Natural killer cell (primary cell): Measurements from ENCODE around the gene RPS27L. TPM values are rescaled to one million over a fixed set of nuclear protein-coding genes. Genes with fewer than 3 reads are reported as not detected.

Experiments
- ATAC-seq, 3 donors: fragments of 150-1000 bp in 2 of 3; fragments of 200-7000 bp in 1 of 3; cut with Tn5 transposase; 1 replicate in 1 of 3; 2 replicates in 2 of 3; pipeline ENCODE4 v1.10.0; 2021; ENCODE audit warnings: mild to moderate bottlenecking in 2 of 3, moderate library complexity in 2 of 3
- DNase-seq, 2 donors: peaks; one replicate each; pipeline versions ENCODE4 v3.0.0 to v3.0.0-alpha.2; 2013 to 2021; ENCODE audit warnings: mixed read lengths in 1 of 2
- H3K27ac ChIP-seq: one replicate; pipeline ENCODE4 v1.5.1; 2013; ENCODE audit warnings: mild to moderate bottlenecking, low read length
- H3K27me3 ChIP-seq: one replicate; pipeline ENCODE4 v1.6.1; 2013; ENCODE audit warnings: low read length; ENCODE audit not compliant: control insufficient read depth, insufficient read depth
- H3K36me3 ChIP-seq: one replicate; pipeline ENCODE4 v1.6.1; 2013; ENCODE audit warnings: low read length; ENCODE audit not compliant: control insufficient read depth, insufficient read depth
- H3K4me1 ChIP-seq: one replicate; pipeline ENCODE4 v1.6.1; 2013; ENCODE audit warnings: low read length; ENCODE audit not compliant: control insufficient read depth, insufficient read depth
- H3K4me3 ChIP-seq: one replicate; pipeline ENCODE4 v1.5.1; 2013; ENCODE audit warnings: low read length
- H3K9me3 ChIP-seq: one replicate; pipeline ENCODE4 v1.6.1; 2013; ENCODE audit warnings: low read length; ENCODE audit not compliant: control insufficient read depth, insufficient read depth
- H3K27ac Mint-ChIP-seq, 2 donors: one replicate each; pipeline ENCODE4 v1.8.0; 2022; ENCODE audit warnings: mild to moderate bottlenecking in 2 of 2, mixed read lengths in 2 of 2, moderate library complexity in 1 of 2
- H3K27me3 Mint-ChIP-seq, 2 donors: one replicate each; pipeline ENCODE4 v1.8.0; 2022; ENCODE audit warnings: low read depth in 2 of 2, mixed read lengths in 2 of 2
- H3K36me3 Mint-ChIP-seq: one replicate; pipeline ENCODE4 v1.8.0; 2022; ENCODE audit warnings: mixed read lengths
- H3K4me1 Mint-ChIP-seq, 2 donors: one replicate each; pipeline ENCODE4 v1.8.0; 2022; ENCODE audit warnings: mixed read lengths in 2 of 2
- H3K4me3 Mint-ChIP-seq: one replicate; pipeline ENCODE4 v1.8.0; 2022; ENCODE audit warnings: mild to moderate bottlenecking, moderate library complexity, mixed read lengths
- H3K9me3 Mint-ChIP-seq, 2 donors: one replicate each; pipeline ENCODE4 v1.8.0; 2022; ENCODE audit warnings: mixed read lengths in 2 of 2
- WGBS: methylation state at CpG from one replicate; pipeline ENCODE4 v1.1.7; 2013; ENCODE audit warnings: missing lambda C conversion rate; ENCODE audit not compliant: insufficient coverage; 5-methylcytosine and 5-hydroxymethylcytosine counted together
- intact Hi-C: fragments of 100-400 bp; cut with micrococcal nuclease; formaldehyde crosslinking; loops from one replicate; pipeline ENCODE4 v1.14.2; 2022
- total RNA-seq, 4 donors: library from RNA; stranded (reverse); fragments of 120-200 nt in 1 of 4; gene quantifications; one replicate each; pipeline versions ENCODE4 v1.2.3 to v1.2.4, GENCODE V29; 2013 to 2022
- TF ChIP-seq, protein P1 (sequence below): fragments of 200-600 bp; IDR thresholded peaks from one replicate; pipeline ENCODE4 v1.8.0; 2022; ENCODE audit warnings: antibody characterized with exemption

RPS27L gene
- total RNA-seq, 3 donors from 2014 or later (not counting 1 experiment from before 2014, with no cell fraction given): 50.4 to 63.3 (median 52.2) TPM

DNA sequence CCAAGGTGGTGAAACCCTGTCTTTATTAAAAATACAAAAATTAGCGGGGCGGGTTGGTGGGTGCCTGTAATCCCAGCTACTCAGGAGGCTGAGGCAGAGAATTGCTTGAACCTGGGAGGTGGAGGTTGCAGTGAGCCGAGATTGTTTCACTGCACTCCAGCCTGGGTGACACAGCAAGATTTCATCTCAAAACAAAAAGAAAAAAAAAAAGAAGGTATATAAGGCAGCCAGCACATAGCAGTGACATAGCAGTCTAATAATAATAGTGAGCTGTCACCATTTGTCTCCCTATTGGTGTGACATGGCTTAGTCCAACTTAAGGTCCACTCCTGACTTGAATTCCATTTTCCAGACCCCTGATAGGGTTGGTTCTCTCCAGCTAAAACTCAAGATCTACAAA lies 44.4 kb downstream of the RPS27L start:
- H3K27ac ChIP-seq: no peak overlapping the region
- H3K4me3 ChIP-seq: no peak overlapping the region
- 86% methylated on average over 3 of the region's 3 CpGs for WGBS
- DNase-seq: no peak
- H3K4me3 Mint-ChIP-seq: no peak overlapping the region
- ATAC-seq: no peak
- H3K4me1 Mint-ChIP-seq: no peaks in the 10 kb centered on the region
- H3K27me3 Mint-ChIP-seq: peaks cover 7 to 11% of the 10 kb centered on the region in 2 donors
- H3K9me3 Mint-ChIP-seq: no peaks in the 10 kb centered on the region
- intact Hi-C loops: no loop called here
- TF ChIP-seq, protein P1, sequence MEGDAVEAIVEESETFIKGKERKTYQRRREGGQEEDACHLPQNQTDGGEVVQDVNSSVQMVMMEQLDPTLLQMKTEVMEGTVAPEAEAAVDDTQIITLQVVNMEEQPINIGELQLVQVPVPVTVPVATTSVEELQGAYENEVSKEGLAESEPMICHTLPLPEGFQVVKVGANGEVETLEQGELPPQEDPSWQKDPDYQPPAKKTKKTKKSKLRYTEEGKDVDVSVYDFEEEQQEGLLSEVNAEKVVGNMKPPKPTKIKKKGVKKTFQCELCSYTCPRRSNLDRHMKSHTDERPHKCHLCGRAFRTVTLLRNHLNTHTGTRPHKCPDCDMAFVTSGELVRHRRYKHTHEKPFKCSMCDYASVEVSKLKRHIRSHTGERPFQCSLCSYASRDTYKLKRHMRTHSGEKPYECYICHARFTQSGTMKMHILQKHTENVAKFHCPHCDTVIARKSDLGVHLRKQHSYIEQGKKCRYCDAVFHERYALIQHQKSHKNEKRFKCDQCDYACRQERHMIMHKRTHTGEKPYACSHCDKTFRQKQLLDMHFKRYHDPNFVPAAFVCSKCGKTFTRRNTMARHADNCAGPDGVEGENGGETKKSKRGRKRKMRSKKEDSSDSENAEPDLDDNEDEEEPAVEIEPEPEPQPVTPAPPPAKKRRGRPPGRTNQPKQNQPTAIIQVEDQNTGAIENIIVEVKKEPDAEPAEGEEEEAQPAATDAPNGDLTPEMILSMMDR: no peak
- H3K27me3 ChIP-seq: no peaks in the 10 kb centered on the region
- H3K36me3 ChIP-seq: no peaks in the 10 kb centered on the region
- H3K27ac Mint-ChIP-seq: no peak overlapping the region
- H3K4me1 ChIP-seq: no peaks in the 10 kb centered on the region
- H3K9me3 ChIP-seq: no peaks in the 10 kb centered on the region
- no peaks in the 10 kb centered on the region for H3K36me3 Mint-ChIP-seq

DNA sequence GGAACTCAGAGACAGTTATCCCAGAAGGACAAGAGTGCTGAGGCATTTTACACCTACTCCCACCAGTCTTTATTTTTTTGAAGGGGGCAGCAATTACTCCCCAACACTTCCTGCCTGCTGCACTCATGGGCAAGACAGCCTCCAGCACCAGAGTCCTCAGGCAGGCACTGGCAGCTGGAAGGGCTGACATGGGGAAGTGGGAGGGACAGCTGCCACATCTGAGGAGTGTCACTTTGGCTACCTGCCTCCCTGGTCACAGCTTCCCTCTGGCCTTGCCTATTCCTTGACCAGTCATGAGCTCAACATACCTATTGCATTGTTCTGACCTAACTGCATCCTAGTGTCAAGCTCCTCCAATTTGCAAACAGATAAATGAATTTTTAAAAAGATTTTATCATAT lies 45.8 kb downstream of the RPS27L start:
- Histone ChIP-seq H3K36me3 (no peaks in the 10 kb centered on the region), H3K4me1 (no peaks in the 10 kb centered on the region), H3K4me3 (no peak overlapping the region), H3K9me3 (no peaks in the 10 kb centered on the region), H3K27me3 (no peaks in the 10 kb centered on the region), H3K27ac (no peak overlapping the region)
- Mint-ChIP-seq H3K4me1 (no peaks in the 10 kb centered on the region), H3K9me3 (no peaks in the 10 kb centered on the region), H3K36me3 (no peaks in the 10 kb centered on the region), H3K4me3 (no peak overlapping the region), H3K27me3 (peaks cover 7 to 11% of the 10 kb centered on the region in 2 donors), H3K27ac (no peak overlapping the region)
- intact Hi-C loops: no loop called here
- DNase-seq (no peak), ATAC-seq (no peak)
- TF ChIP-seq, protein P1: no peak

DNA sequence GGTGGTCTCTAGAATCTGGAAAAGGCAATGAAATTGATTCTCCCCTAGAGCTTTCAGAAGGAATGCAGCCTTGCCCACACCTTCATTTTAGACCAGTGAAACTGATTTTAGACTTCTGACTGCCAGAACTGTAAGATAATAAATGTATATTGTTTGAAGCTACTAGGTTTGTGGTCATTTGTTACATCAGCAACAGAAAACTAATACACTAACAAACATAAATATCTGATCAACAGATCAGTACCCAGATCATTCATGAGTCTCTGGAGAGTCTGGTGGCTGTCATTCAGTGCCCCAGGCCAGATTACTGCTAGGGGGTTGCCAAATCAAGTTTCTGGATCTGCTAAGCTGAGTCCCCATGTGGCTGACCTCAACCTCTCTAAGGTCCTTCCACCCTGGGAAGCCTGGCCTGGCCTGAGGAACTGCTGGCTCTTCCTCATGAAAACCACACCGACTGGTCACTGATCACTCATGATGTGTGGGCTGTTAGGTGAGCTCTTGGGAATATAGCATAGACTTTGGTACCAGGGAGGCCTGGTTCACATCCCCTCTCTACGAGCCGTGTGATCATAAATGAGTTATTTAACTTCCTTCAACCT lies 46.8 kb downstream of the RPS27L start:
- DNase-seq (no peak), ATAC-seq (no peak)
- Histone ChIP-seq H3K4me3 (no peak overlapping the region), H3K4me1 (no peaks in the 10 kb centered on the region), H3K27me3 (no peaks in the 10 kb centered on the region), H3K36me3 (no peaks in the 10 kb centered on the region), H3K27ac (no peak overlapping the region), H3K9me3 (no peaks in the 10 kb centered on the region)
- 90% methylated on average over 1 of the region's 3 CpGs for WGBS
- intact Hi-C loops: no loop called here
- no peaks in the 10 kb centered on the region for H3K36me3 Mint-ChIP-seq
- no peak overlapping the region for H3K27ac Mint-ChIP-seq
- no peak overlapping the region for H3K4me3 Mint-ChIP-seq
- TF ChIP-seq, protein P1: no peak
- H3K4me1 Mint-ChIP-seq: no peaks in the 10 kb centered on the region
- H3K9me3 Mint-ChIP-seq: no peaks in the 10 kb centered on the region
- H3K27me3 Mint-ChIP-seq: peaks cover 10 to 11% of the 10 kb centered on the region in 2 donors

DNA sequence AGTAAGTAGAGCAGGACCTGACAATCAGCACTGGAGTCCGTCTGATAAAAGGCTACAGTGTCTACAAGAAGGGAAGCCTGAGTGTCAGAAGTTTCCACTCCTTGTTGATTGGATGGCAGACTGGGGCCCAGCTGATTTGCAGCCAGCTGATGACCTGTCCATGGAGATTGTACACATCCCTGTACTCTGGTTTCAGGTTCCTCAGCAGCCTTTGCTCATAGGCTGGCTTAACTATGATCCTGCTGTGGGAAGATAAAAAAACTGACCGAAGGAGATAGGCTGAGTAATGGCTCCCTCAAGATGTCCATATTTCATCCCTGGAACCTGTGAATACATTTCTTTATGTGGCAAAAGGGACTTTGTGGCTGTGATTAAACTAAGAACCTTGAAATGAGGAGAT lies 47.4 kb downstream of the RPS27L start:
- peaks cover 10 to 11% of the 10 kb centered on the region in 2 donors for H3K27me3 Mint-ChIP-seq
- intact Hi-C loops: no loop called here

More for the DNA sequence above, 47.4 kb downstream of the RPS27L start:
- TF ChIP-seq, protein P1: no peak
- 92% methylated on average over 2 of the region's 2 CpGs for WGBS
- no peaks in the 10 kb centered on the region for H3K36me3 Mint-ChIP-seq
- Histone ChIP-seq H3K27me3 (no peaks in the 10 kb centered on the region), H3K9me3 (no peaks in the 10 kb centered on the region), H3K4me1 (no peaks in the 10 kb centered on the region), H3K27ac (no peak overlapping the region), H3K36me3 (no peaks in the 10 kb centered on the region), H3K4me3 (no peak overlapping the region)
- ATAC-seq: no peak
- no peak for DNase-seq
- H3K4me3 Mint-ChIP-seq: no peak overlapping the region
- no peak overlapping the region for H3K27ac Mint-ChIP-seq
- H3K4me1 Mint-ChIP-seq: peaks cover 4 to 6% of the 10 kb centered on the region in 2 donors
- H3K9me3 Mint-ChIP-seq: no peaks in the 10 kb centered on the region
